ENCODE data around the gene ALDH1L1. TPM values are rescaled to one million over a fixed set of nuclear protein-coding genes. Genes with fewer than 3 reads are reported as not detected.

Gene ALDH1L1
- total RNA-seq, 1 experiment from 2014 or later, result 0.41 TPM

GRCh38 chr3:126157083-126157768 lies 23.2 kb downstream of the ALDH1L1 start:
- no peak overlapping the region for H3K4me3 ChIP-seq (ENCODE audit: low read depth, low read length)
- Mint-ChIP-seq H3K9me3 (ENCODE audit: unreplicated experiment) (peaks cover 9% of the 10 kb centered on the region), H3K27me3 (ENCODE audit: insufficient read depth, unreplicated experiment) (peaks cover 4% of the 10 kb centered on the region), H3K4me1 (ENCODE audit: low read depth, unreplicated experiment) (no peaks in the 10 kb centered on the region), H3K27ac (ENCODE audit: unreplicated experiment) (no peak overlapping the region), H3K4me3 (ENCODE audit: unreplicated experiment) (no peak overlapping the region), H3K36me3 (ENCODE audit: insufficient read depth, unreplicated experiment) (no peaks in the 10 kb centered on the region)
- intact Hi-C loops (cut with micrococcal nuclease; ENCODE audit: unreplicated experiment), result no loop called here
- no peaks in the 10 kb centered on the region for H3K4me1 ChIP-seq
- no peaks in the 10 kb centered on the region; the same call in 1 of the 2 replicates for H3K9me3 ChIP-seq
- CTCF ChIA-PET, result no interaction called here
- POLR2A ChIA-PET, result no interaction called here
- H3K36me3 ChIP-seq (ENCODE audit: control insufficient read depth, insufficient read depth, low read length), result no peaks in the 10 kb centered on the region
- DNase-seq, result no peak
- TF ChIP-seq CTCF (IDR thresholded peaks at IDR 0.05; ENCODE audit: insufficient read depth in 1 of 2, low read depth in 1 of 2, low read length in 1 of 2, severe bottlenecking in 1 of 2, unreplicated experiment in 1 of 2), result no peak
- no peaks in the 10 kb centered on the region for H3K27me3 ChIP-seq (replicated peaks; ENCODE audit: control insufficient read depth, insufficient read depth, low read length)
- BruUV-seq (replicated peaks), result no TSS peak

GRCh38 chr3:126156468-126156867 lies 23.9 kb downstream of the ALDH1L1 start:
- Mint-ChIP-seq H3K4me1 (ENCODE audit: low read depth, unreplicated experiment) (no peaks in the 10 kb centered on the region), H3K27ac (ENCODE audit: unreplicated experiment) (no peak overlapping the region), H3K4me3 (ENCODE audit: unreplicated experiment) (no peak overlapping the region), H3K27me3 (ENCODE audit: insufficient read depth, unreplicated experiment) (peaks cover 3% of the 10 kb centered on the region), H3K9me3 (ENCODE audit: unreplicated experiment) (peaks cover 9% of the 10 kb centered on the region), H3K36me3 (ENCODE audit: insufficient read depth, unreplicated experiment) (no peaks in the 10 kb centered on the region)
- ChIA-PET POLR2A (no interaction called here), CTCF (no interaction called here)
- intact Hi-C loops (cut with micrococcal nuclease; ENCODE audit: unreplicated experiment), result no loop called here
- Histone ChIP-seq H3K36me3 (ENCODE audit: control insufficient read depth, insufficient read depth, low read length) (no peaks in the 10 kb centered on the region), H3K27me3 (replicated peaks; ENCODE audit: control insufficient read depth, insufficient read depth, low read length) (no peaks in the 10 kb centered on the region), H3K4me1 (no peaks in the 10 kb centered on the region), H3K4me3 (ENCODE audit: low read depth, low read length) (no peak overlapping the region), H3K9me3 (no peaks in the 10 kb centered on the region; the same call in 1 of the 2 replicates)
- no TSS peak for BruUV-seq (replicated peaks)
- DNase-seq, result no peak
- no peak for TF ChIP-seq CTCF (IDR thresholded peaks at IDR 0.05; ENCODE audit: insufficient read depth in 1 of 2, low read depth in 1 of 2, low read length in 1 of 2, severe bottlenecking in 1 of 2, unreplicated experiment in 1 of 2)

- H3K36me3 Mint-ChIP-seq (ENCODE audit: insufficient read depth, unreplicated experiment), result no peaks in the 10 kb centered on the region
- no peaks in the 10 kb centered on the region; the same call in 1 of the 2 replicates for H3K9me3 ChIP-seq
- H3K4me3 Mint-ChIP-seq (ENCODE audit: unreplicated experiment), result no peak overlapping the region
- H3K9me3 Mint-ChIP-seq (ENCODE audit: unreplicated experiment), result peaks cover 9% of the 10 kb centered on the region
- no peaks in the 10 kb centered on the region for H3K36me3 ChIP-seq (ENCODE audit: control insufficient read depth, insufficient read depth, low read length)
- no peak for DNase-seq
- CTCF ChIA-PET, result no interaction called here
- no peak overlapping the region for H3K27ac Mint-ChIP-seq (ENCODE audit: unreplicated experiment)
- BruUV-seq (replicated peaks), result no TSS peak
- no peaks in the 10 kb centered on the region for H3K4me1 ChIP-seq
- no peak for TF ChIP-seq CTCF (IDR thresholded peaks at IDR 0.05; ENCODE audit: insufficient read depth in 1 of 2, low read depth in 1 of 2, low read length in 1 of 2, severe bottlenecking in 1 of 2, unreplicated experiment in 1 of 2)
- intact Hi-C loops (cut with micrococcal nuclease; ENCODE audit: unreplicated experiment), result no loop called here
- no peaks in the 10 kb centered on the region for H3K27me3 ChIP-seq (replicated peaks; ENCODE audit: control insufficient read depth, insufficient read depth, low read length)
- POLR2A ChIA-PET, result no interaction called here
- H3K27me3 Mint-ChIP-seq (ENCODE audit: insufficient read depth, unreplicated experiment), result peaks cover 3% of the 10 kb centered on the region
- no peaks in the 10 kb centered on the region for H3K4me1 Mint-ChIP-seq (ENCODE audit: low read depth, unreplicated experiment)
- no peak overlapping the region for H3K4me3 ChIP-seq (ENCODE audit: low read depth, low read length)
These were observed 24.6 kb downstream of the ALDH1L1 start for GRCh38 chr3:126155819-126156218.

All from Caco-2 (cell line).